AG09309 (cell line): ENCODE results near the gene LRMDA.

Experiments
- DNase-seq: peaks from one replicate; pipeline ENCODE4 v3.0.0-alpha.2; 2010; ENCODE audit warnings: low read depth
- H3K4me3 ChIP-seq: 2 replicates; pipeline ENCODE4 v1.5.1; 2011; ENCODE audit warnings: mild to moderate bottlenecking, low read depth, low read length, moderate library complexity; ENCODE audit not compliant: control insufficient read depth
- TF ChIP-seq, protein P1 (sequence below): IDR thresholded peaks from 2 replicates; pipeline ENCODE4 v1.5.1; 2011; ENCODE audit warnings: mild to moderate bottlenecking, low read depth, low read length, inconsistent platforms; ENCODE audit not compliant: insufficient read depth, control insufficient read depth; ENCODE audit errors: missing control alignments

LRMDA gene

DNA sequence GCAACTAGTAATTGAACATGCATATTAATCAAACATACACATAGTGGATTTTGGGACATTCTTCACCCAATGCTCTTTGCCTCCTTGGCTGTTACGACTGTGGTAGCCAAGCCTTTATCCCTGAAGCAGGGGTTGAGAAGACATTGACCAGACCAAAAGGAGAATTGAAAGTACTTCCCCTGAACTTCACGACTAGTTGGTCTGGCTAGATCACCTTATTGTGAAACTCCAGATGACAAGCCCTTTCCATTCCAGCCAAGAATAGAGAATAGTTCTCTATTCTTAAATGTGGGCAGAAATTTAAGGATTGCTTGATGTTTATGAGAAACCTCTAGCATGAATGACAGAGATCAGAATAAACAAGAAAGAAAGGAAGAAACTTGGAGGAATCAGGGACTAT lies 97.0 kb downstream of the LRMDA start:
- H3K4me3 ChIP-seq = no peak overlapping the region
- TF ChIP-seq, protein P1, sequence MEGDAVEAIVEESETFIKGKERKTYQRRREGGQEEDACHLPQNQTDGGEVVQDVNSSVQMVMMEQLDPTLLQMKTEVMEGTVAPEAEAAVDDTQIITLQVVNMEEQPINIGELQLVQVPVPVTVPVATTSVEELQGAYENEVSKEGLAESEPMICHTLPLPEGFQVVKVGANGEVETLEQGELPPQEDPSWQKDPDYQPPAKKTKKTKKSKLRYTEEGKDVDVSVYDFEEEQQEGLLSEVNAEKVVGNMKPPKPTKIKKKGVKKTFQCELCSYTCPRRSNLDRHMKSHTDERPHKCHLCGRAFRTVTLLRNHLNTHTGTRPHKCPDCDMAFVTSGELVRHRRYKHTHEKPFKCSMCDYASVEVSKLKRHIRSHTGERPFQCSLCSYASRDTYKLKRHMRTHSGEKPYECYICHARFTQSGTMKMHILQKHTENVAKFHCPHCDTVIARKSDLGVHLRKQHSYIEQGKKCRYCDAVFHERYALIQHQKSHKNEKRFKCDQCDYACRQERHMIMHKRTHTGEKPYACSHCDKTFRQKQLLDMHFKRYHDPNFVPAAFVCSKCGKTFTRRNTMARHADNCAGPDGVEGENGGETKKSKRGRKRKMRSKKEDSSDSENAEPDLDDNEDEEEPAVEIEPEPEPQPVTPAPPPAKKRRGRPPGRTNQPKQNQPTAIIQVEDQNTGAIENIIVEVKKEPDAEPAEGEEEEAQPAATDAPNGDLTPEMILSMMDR = no peak
- DNase-seq = no peak

DNA sequence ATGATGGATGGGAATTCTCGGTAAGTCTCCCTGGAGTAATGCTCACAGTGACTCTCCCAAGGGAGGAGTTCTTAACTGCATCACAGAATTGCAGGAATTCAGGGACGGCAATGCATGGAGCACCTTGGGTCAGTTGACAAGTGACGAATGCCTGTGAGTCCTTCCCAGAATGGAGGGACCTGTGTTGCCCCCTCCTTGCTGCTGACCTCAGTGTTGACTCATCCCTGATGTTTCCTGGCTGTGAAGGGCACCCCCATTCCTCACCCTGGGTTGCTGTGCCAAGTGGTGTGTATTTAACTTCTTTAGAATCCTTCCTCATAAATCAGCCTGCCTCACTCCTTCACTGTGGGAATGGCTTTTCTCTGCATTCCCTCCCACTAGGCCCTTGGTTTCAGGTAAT lies 98.9 kb downstream of the LRMDA start:
- TF ChIP-seq, protein P1 = no peak
- no peak for DNase-seq

DNA sequence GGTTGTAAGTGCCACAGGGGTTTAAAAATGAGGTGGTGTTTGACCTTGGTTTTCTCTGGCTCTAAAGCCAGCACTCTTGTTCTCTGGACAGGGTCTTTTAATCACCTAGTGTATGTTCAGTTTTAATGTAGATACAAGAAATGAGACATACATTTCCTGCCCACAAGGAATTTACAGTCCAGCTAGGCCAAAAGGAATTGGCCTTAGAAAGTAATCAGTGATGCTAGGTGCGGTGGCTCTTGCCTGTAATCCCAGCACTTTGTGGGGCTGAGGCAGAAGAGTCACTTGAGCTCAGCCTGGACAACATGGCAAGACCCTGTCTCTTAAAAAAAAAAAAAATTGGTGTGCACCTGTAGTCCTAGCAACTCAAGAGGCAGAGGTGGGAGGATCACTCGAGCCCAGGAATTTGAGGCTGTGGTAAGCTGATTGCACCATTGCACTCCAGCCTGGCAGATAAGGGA lies 100.2 kb downstream of the LRMDA start:
- H3K4me3 ChIP-seq = no peak overlapping the region
- TF ChIP-seq, protein P1 = no peak
- DNase-seq = no peak

More for the DNA sequence above, 98.9 kb downstream of the LRMDA start:
- no peak overlapping the region for H3K4me3 ChIP-seq

DNA sequence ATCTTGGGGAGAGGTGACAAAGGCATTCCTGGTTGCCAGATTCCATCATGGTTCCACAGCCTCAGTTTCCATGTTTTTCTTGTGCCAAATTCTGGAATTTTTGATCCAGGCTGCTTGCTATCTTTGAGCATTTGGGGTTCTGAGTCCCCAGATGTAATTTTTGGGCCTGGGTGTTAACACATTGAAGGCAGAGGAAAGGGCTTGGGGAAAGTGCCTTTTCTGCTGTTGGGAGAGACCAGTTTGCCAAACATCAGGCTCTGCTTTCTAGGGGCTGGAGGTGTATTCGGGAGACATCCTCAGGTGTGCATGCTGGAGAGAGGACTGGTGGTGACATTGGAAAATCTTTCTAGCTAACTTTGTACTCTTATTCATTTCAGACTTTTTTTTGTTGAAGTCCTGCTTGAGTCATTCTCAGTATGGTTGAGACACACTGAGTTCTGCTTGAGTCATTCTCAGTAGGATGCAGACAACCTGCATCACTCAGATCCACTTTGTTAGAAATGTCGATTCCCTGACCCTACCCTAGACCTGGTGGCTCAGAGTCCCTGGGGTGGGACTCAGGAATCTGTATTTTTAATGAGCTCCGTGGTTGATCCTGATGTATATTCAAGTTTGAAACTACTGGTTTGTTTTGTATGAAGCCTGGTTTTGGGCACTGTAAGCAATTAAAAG lies 101.0 kb downstream of the LRMDA start:
- TF ChIP-seq, protein P1 = no peak
- H3K4me3 ChIP-seq = no peak overlapping the region
- DNase-seq = no peak

DNA sequence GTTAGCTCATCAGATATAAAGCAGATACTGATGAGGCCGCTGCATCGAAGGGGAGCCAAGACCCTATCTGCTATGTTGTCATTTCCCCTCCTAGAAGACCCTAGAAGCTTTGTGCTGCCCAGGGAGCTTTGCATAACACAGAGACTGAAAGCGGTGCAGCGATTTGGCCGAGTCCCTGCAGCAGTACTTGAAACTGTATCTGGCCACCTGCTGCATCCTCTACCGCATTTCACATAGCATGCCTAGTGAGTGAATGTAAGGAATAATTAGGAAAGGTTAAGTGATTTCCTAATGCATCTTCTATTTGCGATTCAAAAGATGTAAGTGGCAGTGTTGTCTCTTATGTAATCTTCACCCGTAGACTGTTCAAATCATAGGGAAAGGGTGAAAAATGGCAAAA lies 106.7 kb downstream of the LRMDA start:
- TF ChIP-seq, protein P1 = no peak
- no peak for DNase-seq
- no peak overlapping the region for H3K4me3 ChIP-seq

DNA sequence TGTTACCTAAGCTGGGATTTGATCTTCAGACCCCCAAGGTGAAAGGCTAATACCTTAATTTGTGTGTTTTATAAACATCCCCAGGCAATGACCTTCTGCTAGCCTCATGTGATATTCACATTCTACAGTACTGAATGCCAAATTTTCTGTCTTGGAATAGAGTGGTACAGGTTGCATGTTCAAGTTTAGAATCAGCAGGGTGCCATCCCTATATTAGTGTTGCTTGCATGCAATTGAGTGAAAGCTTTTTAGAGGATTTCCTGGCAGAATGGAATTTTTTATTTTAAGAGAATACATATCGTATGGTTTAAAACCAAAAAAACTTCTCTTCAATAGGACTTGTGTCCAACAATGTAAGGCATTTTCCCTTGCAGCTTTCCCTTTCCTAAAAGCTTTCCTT lies 107.3 kb downstream of the LRMDA start:
- TF ChIP-seq, protein P1 = no peak
- DNase-seq = no peak
- H3K4me3 ChIP-seq = no peak overlapping the region
